Glomerular endothelial cell (primary cell): ENCODE data around the gene RBM4B. TPM values are rescaled to one million over a fixed set of nuclear protein-coding genes. Genes with fewer than 3 reads are reported as not detected.

ENCODE experiments used
- DNase-seq: peaks from one replicate; pipeline ENCODE4 v3.0.0-alpha.2; 2011; ENCODE audit warnings: low read depth, low spot score; ENCODE audit errors: extremely low read depth
- total RNA-seq: library from RNA; depleted of rRNA; stranded (reverse); fragments of >200 nt; gene quantifications from 2 replicates; pipeline ENCODE4 v1.2.3, GENCODE V29; 2015

Gene RBM4B
- total RNA-seq, 1 donor from 2014 or later: 16.6 TPM

GRCh38 chr11:66687831-66688281 lies 10.2 kb upstream of the RBM4B start:
- DNase-seq: no peak

GRCh38 chr11:66686801-66687750 lies 9.4 kb upstream of the RBM4B start:
- no peak for DNase-seq

- DNase-seq: no peak
Measured at GRCh38 chr11:66686100-66686785, 8.6 kb upstream of the RBM4B start.

- DNase-seq: no peak
Measured at GRCh38 chr11:66685276-66686099, 7.8 kb upstream of the RBM4B start.

GRCh38 chr11:66684635-66685034 lies 6.9 kb upstream of the RBM4B start:
- no peak for DNase-seq

- DNase-seq: no peak
Measured at GRCh38 chr11:66683877-66684276, 6.2 kb upstream of the RBM4B start.

GRCh38 chr11:66680966-66681645 lies 3.4 kb upstream of the RBM4B start:
- DNase-seq: no peak

GRCh38 chr11:66676931-66677598 lies 622 bp downstream of the RBM4B start:
- no peak for DNase-seq

GRCh38 chr11:66676282-66676919 lies 1.3 kb downstream of the RBM4B start:
- no peak for DNase-seq

- DNase-seq: no peak
Measured at GRCh38 chr11:66674964-66675602, 2.6 kb downstream of the RBM4B start.

GRCh38 chr11:66670816-66671215 lies 6.9 kb downstream of the RBM4B start:
- DNase-seq: no peak

GRCh38 chr11:66665369-66665768 lies 12.3 kb downstream of the RBM4B start:
- DNase-seq: no peak

- DNase-seq: no peak
Measured at GRCh38 chr11:66663741-66664296, 13.9 kb downstream of the RBM4B start.

- no peak for DNase-seq
Measured at GRCh38 chr11:66659763-66660162, 17.9 kb downstream of the RBM4B start.

GRCh38 chr11:66653123-66653522 lies 24.6 kb downstream of the RBM4B start:
- no peak for DNase-seq

GRCh38 chr11:66652651-66653050 lies 25.0 kb downstream of the RBM4B start:
- DNase-seq: no peak

- DNase-seq: no peak
Measured at GRCh38 chr11:66651016-66651415, 26.7 kb downstream of the RBM4B start.

GRCh38 chr11:66649903-66650302 lies 27.8 kb downstream of the RBM4B start:
- DNase-seq: no peak

- no peak for DNase-seq
Measured at GRCh38 chr11:66646828-66647227, 30.9 kb downstream of the RBM4B start.
